Measurements from ENCODE around the gene SLC18B1. TPM values are rescaled to one million over a fixed set of nuclear protein-coding genes. Genes with fewer than 3 reads are reported as not detected.

The SLC18B1 gene
- total RNA-seq, 2 experiments from 2014 or later: 5.8 to 6.0 TPM

GRCh38 chr6:132736239-132736638 lies 62.2 kb downstream of the SLC18B1 start:
- Histone ChIP-seq H3K9me2 (ENCODE audit: insufficient read depth, low read length) (no peaks in the 10 kb centered on the region), H3K36me3 (ENCODE audit: insufficient read depth, low read length) (peaks cover 6% of the 10 kb centered on the region; the same call in 1 of the 2 replicates), H3K27ac (ENCODE audit: low read depth, low read length, poor library complexity, severe bottlenecking) (no peak overlapping the region), H3K4me1 (ENCODE audit: insufficient read depth, low read length, poor library complexity, severe bottlenecking) (no peaks in the 10 kb centered on the region), H4K20me1 (ENCODE audit: insufficient read depth, low read length) (no peaks in the 10 kb centered on the region), H3K79me2 (ENCODE audit: insufficient read depth, low read depth, low read length) (no peaks in the 10 kb centered on the region), H3K9me3 (ENCODE audit: low read length) (no peaks in the 10 kb centered on the region), H3K4me3 (ENCODE audit: low read depth, low read length, poor library complexity, severe bottlenecking) (no peak overlapping the region), H2AFZ (ENCODE audit: low read length) (no peak overlapping the region), H3K4me2 (ENCODE audit: low read length) (no peak overlapping the region)
- no peak for DNase-seq (ENCODE audit: low spot score)
- POLR2A ChIA-PET: interaction anchor here (1.8 kb wide), 1 partner anchor 8 kb away, joined by 7 read pairs; no protein-coding TSS in a partner anchor
- TF ChIP-seq EZH2phosphoT487 (IDR thresholded peaks at IDR 0.05; ENCODE audit: borderline replicate concordance, low read depth, low read length) (no peak), CTCF (conservative IDR thresholded peaks at IDR 0.05; ENCODE audit: low read length) (no peak)
- intact Hi-C loops (cut with micrococcal nuclease; ENCODE audit: unreplicated experiment): no loop called here
- CTCF ChIA-PET (ENCODE audit: unreplicated experiment): interaction anchor here (0.8 kb wide), 1 partner anchor 442 kb away, joined by 3 read pairs; no protein-coding TSS in a partner anchor
- no TSS peak for BruUV-seq (replicated peaks)

GRCh38 chr6:132734694-132735236 lies 63.7 kb downstream of the SLC18B1 start:
- no peak overlapping the region for H3K4me3 ChIP-seq (ENCODE audit: low read depth, low read length, poor library complexity, severe bottlenecking)
- no peak for DNase-seq (ENCODE audit: low spot score)
- no peaks in the 10 kb centered on the region for H3K79me2 ChIP-seq (ENCODE audit: insufficient read depth, low read depth, low read length)
- H3K9me3 ChIP-seq (ENCODE audit: low read length): no peaks in the 10 kb centered on the region
- ChIA-PET CTCF (ENCODE audit: unreplicated experiment) (no interaction called here), POLR2A (interaction anchor here (0.6 to 1.8 kb wide), 3 partner anchors 9 to 1959 kb away, joined by 3 to 7 read pairs (median 6); no protein-coding TSS in a partner anchor)
- no peak overlapping the region for H3K4me2 ChIP-seq (ENCODE audit: low read length)
- TF ChIP-seq CTCF (conservative IDR thresholded peaks at IDR 0.05; ENCODE audit: low read length) (peak; percentile 58), EZH2phosphoT487 (IDR thresholded peaks at IDR 0.05; ENCODE audit: borderline replicate concordance, low read depth, low read length) (no peak)
- H3K4me1 ChIP-seq (ENCODE audit: insufficient read depth, low read length, poor library complexity, severe bottlenecking): no peaks in the 10 kb centered on the region
- H3K27ac ChIP-seq (ENCODE audit: low read depth, low read length, poor library complexity, severe bottlenecking): no peak overlapping the region
- H3K9me2 ChIP-seq (ENCODE audit: insufficient read depth, low read length): no peaks in the 10 kb centered on the region
- no peak overlapping the region for H2AFZ ChIP-seq (ENCODE audit: low read length)
- no TSS peak for BruUV-seq (replicated peaks)
- H3K36me3 ChIP-seq (ENCODE audit: insufficient read depth, low read length): no peaks in the 10 kb centered on the region
- no peaks in the 10 kb centered on the region for H4K20me1 ChIP-seq (ENCODE audit: insufficient read depth, low read length)
- intact Hi-C loops (cut with micrococcal nuclease; ENCODE audit: unreplicated experiment): no loop called here

GRCh38 chr6:132733814-132734213 lies 64.6 kb downstream of the SLC18B1 start:
- Histone ChIP-seq H3K4me3 (ENCODE audit: low read depth, low read length, poor library complexity, severe bottlenecking) (no peak overlapping the region), H2AFZ (ENCODE audit: low read length) (no peak overlapping the region), H3K36me3 (ENCODE audit: insufficient read depth, low read length) (no peaks in the 10 kb centered on the region), H3K79me2 (ENCODE audit: insufficient read depth, low read depth, low read length) (no peaks in the 10 kb centered on the region), H4K20me1 (ENCODE audit: insufficient read depth, low read length) (no peaks in the 10 kb centered on the region), H3K9me3 (ENCODE audit: low read length) (no peaks in the 10 kb centered on the region), H3K4me2 (ENCODE audit: low read length) (no peak overlapping the region), H3K27ac (ENCODE audit: low read depth, low read length, poor library complexity, severe bottlenecking) (no peak overlapping the region), H3K4me1 (ENCODE audit: insufficient read depth, low read length, poor library complexity, severe bottlenecking) (no peaks in the 10 kb centered on the region), H3K9me2 (ENCODE audit: insufficient read depth, low read length) (no peaks in the 10 kb centered on the region)
- intact Hi-C loops (cut with micrococcal nuclease; ENCODE audit: unreplicated experiment): no loop called here
- ChIA-PET CTCF (ENCODE audit: unreplicated experiment) (no interaction called here), POLR2A (interaction anchor here (0.7 to 1.6 kb wide), 2 partner anchors 10 to 138 kb away, joined by 3 to 5 read pairs; no protein-coding TSS in a partner anchor)
- DNase-seq (ENCODE audit: low spot score): no peak
- no peak for TF ChIP-seq EZH2phosphoT487 (IDR thresholded peaks at IDR 0.05; ENCODE audit: borderline replicate concordance, low read depth, low read length)
- no TSS peak for BruUV-seq (replicated peaks)
